Skin of body (tissue), 2 donors: ENCODE data around the gene CIT. TPM values are rescaled to one million over a fixed set of nuclear protein-coding genes. Genes with fewer than 3 reads are reported as not detected.

Source experiments
- DNase-seq: peaks from one replicate; lab custom pipeline; 2025; lab: John Stamatoyannopoulos, UW
- total RNA-seq: library from RNA; depleted of rRNA; stranded (reverse); fragments of >200 nt; gene quantifications from one replicate; pipeline ENCODE4 v1.2.3, GENCODE V29; 2014

CIT gene
- total RNA-seq, 1 donor from 2014 or later: 10.7 TPM

- peak; percentile 51 for DNase-seq
These were observed 73.7 kb downstream of the CIT start for GRCh38 chr12:119803381-119803791.

GRCh38 chr12:119802472-119802871 is 74.6 kb downstream of the CIT start:
- peak; percentile 27 for DNase-seq

- DNase-seq: no peak
These were observed 80.0 kb downstream of the CIT start for GRCh38 chr12:119797090-119797489.

GRCh38 chr12:119796292-119796691 is 80.8 kb downstream of the CIT start:
- no peak for DNase-seq

- DNase-seq: no peak
These were observed 85.7 kb downstream of the CIT start for GRCh38 chr12:119791453-119791852.

- no peak for DNase-seq
These were observed 88.3 kb downstream of the CIT start for GRCh38 chr12:119788786-119789185.

GRCh38 chr12:119786539-119786938 is 90.6 kb downstream of the CIT start:
- no peak for DNase-seq

- DNase-seq: no peak
These were observed 92.4 kb downstream of the CIT start for GRCh38 chr12:119784673-119785072.

- DNase-seq: no peak
These were observed 93.3 kb downstream of the CIT start for GRCh38 chr12:119783787-119784186.

GRCh38 chr12:119781804-119782203 is 95.3 kb downstream of the CIT start:
- DNase-seq: no peak

- DNase-seq: peak; percentile 2
These were observed 96.2 kb downstream of the CIT start for GRCh38 chr12:119780786-119781434.

GRCh38 chr12:119775246-119775895 is 101.7 kb downstream of the CIT start:
- DNase-seq: no peak

- no peak for DNase-seq
These were observed 104.7 kb downstream of the CIT start for GRCh38 chr12:119772431-119772830.

GRCh38 chr12:119770146-119770545 is 107.0 kb downstream of the CIT start:
- DNase-seq: no peak

- no peak for DNase-seq
These were observed 114.5 kb downstream of the CIT start for GRCh38 chr12:119762619-119763018.

- no peak for DNase-seq
These were observed 118.4 kb downstream of the CIT start for GRCh38 chr12:119758722-119759121.

- DNase-seq: no peak
These were observed 118.9 kb downstream of the CIT start for GRCh38 chr12:119758234-119758633.

GRCh38 chr12:119751961-119752360 is 125.2 kb downstream of the CIT start:
- DNase-seq: no peak

GRCh38 chr12:119749666-119750065 is 127.5 kb downstream of the CIT start:
- DNase-seq: no peak

GRCh38 chr12:119748497-119748896 is 128.6 kb downstream of the CIT start:
- no peak for DNase-seq

- no peak for DNase-seq
These were observed 131.0 kb downstream of the CIT start for GRCh38 chr12:119746169-119746568.

- no peak for DNase-seq
These were observed 132.1 kb downstream of the CIT start for GRCh38 chr12:119744900-119745606.

- DNase-seq: no peak
These were observed 134.4 kb downstream of the CIT start for GRCh38 chr12:119742700-119743099.
